ENCODE measurements around the gene NABP1. TPM values are rescaled to one million over a fixed set of nuclear protein-coding genes. Genes with fewer than 3 reads are reported as not detected.

NABP1 gene
- total and polyA plus RNA-seq, 2 experiments from 2014 or later, result 19.6 to 40.0 TPM

GRCh38 chr2:191686066-191686465 lies 8.1 kb downstream of the NABP1 start:
- Histone ChIP-seq H3K4me1 (ENCODE audit: insufficient read depth) (peaks cover 8% of the 10 kb centered on the region), H3K27me3 (no peaks in the 10 kb centered on the region), H3K4me2 (no peak overlapping the region), H3K27ac (no peak overlapping the region), H2AFZ (no peak overlapping the region), H3K9me3 (ENCODE audit: low read depth) (no peaks in the 10 kb centered on the region), H3K79me2 (no peaks in the 10 kb centered on the region), H3K4me3 (no peak overlapping the region), H4K20me1 (ENCODE audit: insufficient read depth, poor library complexity, severe bottlenecking) (no peaks in the 10 kb centered on the region), H3K36me3 (replicated peaks; ENCODE audit: insufficient read depth, low read depth) (peaks cover 4% of the 10 kb centered on the region), H3K9me2 (replicated peaks; ENCODE audit: insufficient read depth) (no peaks in the 10 kb centered on the region)
- DNase-seq (ENCODE audit: low spot score), result no peak
- TF ChIP-seq EZH2phosphoT487 (IDR thresholded peaks at IDR 0.05; ENCODE audit: low read depth, severe bottlenecking, unreplicated experiment), result no peak
- no peak for TF ChIP-seq CTCF (IDR thresholded peaks at IDR 0.05; ENCODE audit: poor library complexity)
- TF ChIP-seq EZH2 (IDR thresholded peaks at IDR 0.05; ENCODE audit: borderline replicate concordance), result no peak
- 92% methylated on average over 2 of the region's 2 CpGs for WGBS (ENCODE audit: low lambda C conversion rate, missing lambda C conversion rate)

DNA sequence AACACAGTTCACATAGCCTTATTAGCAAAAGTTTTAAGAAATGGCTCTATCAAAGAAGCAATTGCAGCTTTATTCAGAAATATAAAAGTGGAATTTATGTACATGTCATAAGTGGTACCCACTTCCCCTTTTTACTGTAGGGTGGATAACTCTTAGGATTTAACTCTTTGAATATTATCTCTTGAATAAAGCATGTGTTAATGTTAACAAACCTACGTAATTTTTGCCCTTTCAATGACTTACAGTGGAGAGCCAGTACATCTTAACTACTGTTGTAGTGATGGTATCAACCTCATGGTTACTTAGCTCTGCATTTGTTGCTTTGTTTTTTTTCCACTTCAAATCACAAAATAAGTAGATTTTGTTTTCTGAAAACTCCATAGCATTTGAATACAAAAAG lies 8.8 kb downstream of the NABP1 start:
- 87% methylated on average over 1 of the region's 1 CpG for WGBS (ENCODE audit: low lambda C conversion rate, missing lambda C conversion rate)
- Histone ChIP-seq H3K27me3 (no peaks in the 10 kb centered on the region), H3K9me3 (ENCODE audit: low read depth) (no peaks in the 10 kb centered on the region), H3K9me2 (replicated peaks; ENCODE audit: insufficient read depth) (no peaks in the 10 kb centered on the region), H3K4me2 (no peak overlapping the region), H3K4me3 (no peak overlapping the region), H3K4me1 (ENCODE audit: insufficient read depth) (peaks cover 8% of the 10 kb centered on the region), H2AFZ (no peak overlapping the region), H3K27ac (no peak overlapping the region), H3K79me2 (no peaks in the 10 kb centered on the region), H3K36me3 (replicated peaks; ENCODE audit: insufficient read depth, low read depth) (peaks cover 4% of the 10 kb centered on the region), H4K20me1 (ENCODE audit: insufficient read depth, poor library complexity, severe bottlenecking) (no peaks in the 10 kb centered on the region)
- no peak for DNase-seq (ENCODE audit: low spot score)
- TF ChIP-seq EZH2 (IDR thresholded peaks at IDR 0.05; ENCODE audit: borderline replicate concordance) (no peak), CTCF (IDR thresholded peaks at IDR 0.05; ENCODE audit: poor library complexity) (no peak), EZH2phosphoT487 (IDR thresholded peaks at IDR 0.05; ENCODE audit: low read depth, severe bottlenecking, unreplicated experiment) (no peak)

- no peak for DNase-seq (ENCODE audit: low spot score)
- H3K27ac ChIP-seq, result peak overlapping the region; percentile 88
- H3K36me3 ChIP-seq (replicated peaks; ENCODE audit: insufficient read depth, low read depth), result peaks cover 4% of the 10 kb centered on the region
- no peak for TF ChIP-seq EZH2 (IDR thresholded peaks at IDR 0.05; ENCODE audit: borderline replicate concordance)
- TF ChIP-seq EZH2phosphoT487 (IDR thresholded peaks at IDR 0.05; ENCODE audit: low read depth, severe bottlenecking, unreplicated experiment), result no peak
- no peak for TF ChIP-seq CTCF (IDR thresholded peaks at IDR 0.05; ENCODE audit: poor library complexity)
- H3K79me2 ChIP-seq, result no peaks in the 10 kb centered on the region
- no peaks in the 10 kb centered on the region for H3K27me3 ChIP-seq
- H3K4me3 ChIP-seq, result no peak overlapping the region
- WGBS (ENCODE audit: low lambda C conversion rate, missing lambda C conversion rate), result 95% methylated on average over 6 of the region's 6 CpGs
- no peak overlapping the region for H3K4me2 ChIP-seq
- H3K4me1 ChIP-seq (ENCODE audit: insufficient read depth), result peaks cover 8% of the 10 kb centered on the region
- no peak overlapping the region for H2AFZ ChIP-seq
- no peaks in the 10 kb centered on the region for H3K9me3 ChIP-seq (ENCODE audit: low read depth)
- no peaks in the 10 kb centered on the region for H3K9me2 ChIP-seq (replicated peaks; ENCODE audit: insufficient read depth)
- no peaks in the 10 kb centered on the region for H4K20me1 ChIP-seq (ENCODE audit: insufficient read depth, poor library complexity, severe bottlenecking)
Observed at GRCh38 chr2:191687867-191688266, 9.9 kb downstream of the NABP1 start.
